Mucosa of stomach (tissue), 1 donor: ENCODE results near the gene HTRA1.

Source experiments
- H3K27me3 ChIP-seq: one replicate; pipeline ENCODE4 v1.7.0; 2013; ENCODE audit warnings: mild to moderate bottlenecking, low read length; ENCODE audit not compliant: control insufficient read depth, insufficient read depth
- H3K36me3 ChIP-seq: one replicate; pipeline ENCODE4 v1.7.0; 2013; ENCODE audit warnings: low read length; ENCODE audit not compliant: control insufficient read depth, insufficient read depth
- H3K4me1 ChIP-seq: one replicate; pipeline ENCODE4 v1.7.0; 2013; ENCODE audit warnings: mild to moderate bottlenecking, low read length; ENCODE audit not compliant: control insufficient read depth, insufficient read depth
- H3K4me3 ChIP-seq: one replicate; pipeline ENCODE4 v1.7.0; 2013; ENCODE audit warnings: low read length
- H3K9ac ChIP-seq: one replicate; pipeline ENCODE4 v1.7.0; 2013; ENCODE audit warnings: mild to moderate bottlenecking, low read length, moderate library complexity
- H3K9me3 ChIP-seq: one replicate; pipeline ENCODE4 v1.7.0; 2013; ENCODE audit warnings: mild to moderate bottlenecking, low read length, moderate library complexity; ENCODE audit not compliant: control insufficient read depth
- donor health status: Pancreatic carcinoma.

Gene HTRA1

DNA sequence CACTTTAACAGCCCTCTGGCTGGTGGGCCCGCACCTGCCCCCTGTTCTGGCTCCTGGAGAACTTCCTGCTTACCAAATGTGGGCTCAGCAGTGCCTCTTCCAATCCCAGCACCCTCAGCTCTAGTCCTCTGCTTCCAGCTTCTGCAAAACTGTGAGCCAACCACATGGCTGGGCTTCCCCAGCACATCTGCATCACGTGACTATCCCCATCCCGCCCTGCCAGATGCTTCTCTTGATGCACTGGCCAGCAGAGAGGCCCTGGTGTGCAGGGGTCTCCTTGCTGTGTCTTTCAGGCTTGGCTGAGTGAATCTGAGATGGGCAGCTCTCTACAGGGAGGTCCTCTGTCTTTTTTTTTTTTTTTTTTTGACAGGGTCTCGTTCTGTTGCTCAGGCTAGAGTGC lies 55.4 kb downstream of the HTRA1 start:
- H3K27me3 ChIP-seq = peaks cover 1% of the 10 kb centered on the region
- H3K36me3 ChIP-seq = no peaks in the 10 kb centered on the region
- no peaks in the 10 kb centered on the region for H3K4me1 ChIP-seq
- H3K4me3 ChIP-seq = no peak overlapping the region
- H3K9me3 ChIP-seq = no peaks in the 10 kb centered on the region
- no peak overlapping the region for H3K9ac ChIP-seq

DNA sequence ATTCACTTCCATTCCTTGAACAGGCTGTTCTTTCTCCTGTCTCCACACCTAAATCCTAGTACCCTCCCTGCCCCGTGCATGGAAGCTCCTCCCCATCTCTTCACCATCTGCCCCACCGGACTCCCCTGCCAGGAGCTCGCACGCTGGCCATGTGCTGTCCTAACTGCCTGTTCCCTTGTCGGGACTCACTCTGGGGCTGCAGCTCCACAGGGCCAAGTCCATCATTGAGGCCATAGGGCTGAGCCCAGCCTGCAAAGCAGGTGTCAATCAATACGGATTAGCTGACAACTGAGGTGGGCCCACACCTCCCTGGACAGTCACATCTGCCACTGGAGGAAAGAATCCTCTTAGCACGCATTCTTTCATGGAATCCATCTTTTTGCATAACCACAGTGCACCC lies 57.8 kb downstream of the HTRA1 start:
- Histone ChIP-seq H3K4me1 (no peaks in the 10 kb centered on the region), H3K4me3 (no peak overlapping the region), H3K36me3 (no peaks in the 10 kb centered on the region)

DNA sequence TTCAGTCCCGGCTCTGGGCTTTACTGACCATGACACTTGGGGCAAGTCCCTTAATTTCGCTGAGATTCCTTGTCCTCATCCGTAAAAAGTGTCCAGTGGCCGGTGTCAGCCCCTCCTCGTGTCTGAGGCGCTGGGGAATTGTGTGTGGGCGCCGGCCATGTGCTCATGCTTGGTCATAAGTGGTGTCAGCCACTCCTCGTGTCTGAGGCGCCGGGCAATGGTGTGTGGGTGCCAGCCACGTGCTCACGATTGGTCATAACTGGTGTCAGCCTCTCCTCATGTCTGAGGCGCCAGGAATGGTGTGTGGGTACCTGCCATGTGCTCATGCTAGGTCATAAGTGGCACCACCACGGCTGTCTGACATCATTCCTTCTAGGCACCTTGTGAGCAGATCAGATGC lies 58.5 kb downstream of the HTRA1 start:
- Histone ChIP-seq H3K27me3 (peaks cover 4% of the 10 kb centered on the region), H3K36me3 (no peaks in the 10 kb centered on the region), H3K4me3 (no peak overlapping the region), H3K4me1 (no peaks in the 10 kb centered on the region), H3K9me3 (no peaks in the 10 kb centered on the region), H3K9ac (no peak overlapping the region)

More for the DNA sequence above, 57.8 kb downstream of the HTRA1 start:
- Histone ChIP-seq H3K27me3 (peaks cover 4% of the 10 kb centered on the region), H3K9me3 (no peaks in the 10 kb centered on the region), H3K9ac (no peak overlapping the region)

DNA sequence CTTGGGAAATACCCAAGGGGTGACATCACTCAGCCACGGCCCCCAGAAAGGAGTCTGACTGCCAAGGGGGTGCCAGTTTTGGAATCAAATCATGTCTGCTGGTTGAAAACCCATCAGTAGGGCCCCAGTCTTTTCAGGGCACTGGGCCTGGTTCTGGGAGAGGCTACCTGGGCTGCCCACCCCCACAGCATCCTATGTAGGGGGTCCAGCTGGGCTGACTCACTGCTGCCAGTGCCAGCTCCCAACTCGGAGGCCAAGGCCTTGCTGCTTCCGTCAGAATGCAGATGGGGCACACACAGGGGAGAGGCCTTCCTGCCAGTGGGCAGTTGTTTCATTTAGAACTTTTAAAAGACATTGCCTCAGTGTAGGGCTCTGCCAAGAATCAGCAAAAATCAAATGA lies 59.7 kb downstream of the HTRA1 start:
- peaks cover 4% of the 10 kb centered on the region for H3K27me3 ChIP-seq
- H3K4me1 ChIP-seq = no peaks in the 10 kb centered on the region
- no peak overlapping the region for H3K9ac ChIP-seq
- H3K4me3 ChIP-seq = no peak overlapping the region
- H3K36me3 ChIP-seq = no peaks in the 10 kb centered on the region
- H3K9me3 ChIP-seq = no peaks in the 10 kb centered on the region

DNA sequence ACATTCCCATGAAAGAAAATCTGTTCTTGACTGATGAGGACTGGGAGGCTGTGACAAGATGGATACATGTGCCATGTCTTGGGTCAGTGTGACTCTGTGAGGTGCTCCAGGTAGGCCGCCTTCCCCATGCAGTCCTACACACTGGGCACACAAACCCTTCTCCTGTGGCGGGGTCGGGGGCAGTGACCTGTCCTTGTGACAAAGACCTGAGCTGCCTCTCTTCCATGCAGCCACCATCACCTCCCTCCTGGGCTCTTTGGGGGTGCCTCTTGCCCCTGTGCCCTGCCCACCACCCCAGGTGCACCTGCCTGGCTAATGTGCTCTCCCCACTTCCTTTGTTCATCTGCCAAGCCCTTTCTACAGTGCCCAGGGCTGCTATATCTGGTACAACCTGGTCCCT lies 63.5 kb downstream of the HTRA1 start:
- H3K4me3 ChIP-seq = no peak overlapping the region
- peaks cover 4% of the 10 kb centered on the region for H3K27me3 ChIP-seq
- no peak overlapping the region for H3K9ac ChIP-seq
- no peaks in the 10 kb centered on the region for H3K4me1 ChIP-seq
- H3K36me3 ChIP-seq = no peaks in the 10 kb centered on the region
- no peaks in the 10 kb centered on the region for H3K9me3 ChIP-seq

DNA sequence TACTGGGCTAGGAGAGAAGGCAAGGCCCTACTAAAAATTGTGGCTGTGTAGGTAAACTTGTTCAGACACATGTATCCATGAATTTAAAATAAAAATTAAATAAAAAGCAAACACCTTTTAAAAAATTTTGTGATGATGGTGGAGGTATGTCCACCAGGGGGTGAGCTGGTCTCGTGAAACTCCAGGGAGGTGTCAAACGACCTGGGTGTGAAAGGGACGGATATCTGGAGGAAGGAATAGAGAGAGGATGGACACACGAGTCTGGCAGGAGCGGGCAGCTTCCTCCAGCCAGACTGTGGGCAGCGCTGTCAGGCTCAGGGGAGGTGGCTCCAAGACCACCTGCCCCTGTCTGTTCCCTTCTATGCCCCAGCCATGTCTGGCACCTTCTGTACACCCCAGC lies 64.4 kb downstream of the HTRA1 start:
- no peak overlapping the region for H3K9ac ChIP-seq
- peaks cover 4% of the 10 kb centered on the region for H3K27me3 ChIP-seq
- no peak overlapping the region for H3K4me3 ChIP-seq
- H3K36me3 ChIP-seq = no peaks in the 10 kb centered on the region
- H3K9me3 ChIP-seq = no peaks in the 10 kb centered on the region
- H3K4me1 ChIP-seq = no peaks in the 10 kb centered on the region

DNA sequence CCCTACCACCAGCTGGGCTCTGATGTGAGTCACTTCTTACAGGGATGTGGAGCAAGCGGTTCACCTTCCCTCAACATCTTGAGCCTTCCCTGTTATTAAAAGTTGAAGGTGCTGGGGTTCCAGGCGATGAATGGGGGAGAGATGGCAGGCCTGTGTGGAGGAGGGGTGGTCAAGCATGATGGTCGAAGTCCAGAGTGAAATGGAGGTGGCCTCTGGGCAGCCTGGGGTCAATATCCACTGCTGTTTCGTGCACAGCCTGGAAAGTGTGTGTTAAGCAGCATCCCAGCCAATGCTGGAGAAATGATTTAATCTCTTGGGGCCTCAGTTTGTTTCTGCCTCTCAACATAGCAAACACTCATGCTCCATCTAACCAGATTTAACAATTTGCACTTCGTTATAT lies 65.5 kb downstream of the HTRA1 start:
- H3K4me1 ChIP-seq = no peaks in the 10 kb centered on the region
- no peak overlapping the region for H3K4me3 ChIP-seq
- H3K9ac ChIP-seq = no peak overlapping the region
- H3K27me3 ChIP-seq = peaks cover under 1% of the 10 kb centered on the region
- H3K9me3 ChIP-seq = no peaks in the 10 kb centered on the region
- H3K36me3 ChIP-seq = no peaks in the 10 kb centered on the region

DNA sequence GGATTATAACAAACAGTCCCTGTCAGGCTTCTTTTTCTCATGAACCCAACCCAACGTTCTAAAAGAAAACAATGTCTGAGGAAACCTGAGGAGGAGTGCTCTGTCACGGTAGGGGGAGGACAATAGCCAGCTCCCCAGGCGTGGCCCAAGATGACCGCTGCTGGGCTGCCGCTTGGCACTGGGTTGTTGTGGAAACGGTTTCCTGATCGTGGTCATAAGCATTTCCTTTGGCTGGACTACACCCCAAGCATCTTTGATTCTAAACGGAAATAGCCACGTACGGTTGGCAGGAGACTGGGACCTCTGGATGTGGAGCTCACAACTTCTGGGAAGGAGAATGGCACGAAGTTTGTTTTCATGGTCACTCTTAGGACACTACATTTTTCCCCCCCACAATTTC lies 68.8 kb downstream of the HTRA1 start:
- H3K27me3 ChIP-seq = no peaks in the 10 kb centered on the region
- H3K9ac ChIP-seq = no peak overlapping the region
- H3K9me3 ChIP-seq = no peaks in the 10 kb centered on the region
- no peaks in the 10 kb centered on the region for H3K36me3 ChIP-seq
- H3K4me3 ChIP-seq = no peak overlapping the region
- H3K4me1 ChIP-seq = peaks cover 13% of the 10 kb centered on the region

DNA sequence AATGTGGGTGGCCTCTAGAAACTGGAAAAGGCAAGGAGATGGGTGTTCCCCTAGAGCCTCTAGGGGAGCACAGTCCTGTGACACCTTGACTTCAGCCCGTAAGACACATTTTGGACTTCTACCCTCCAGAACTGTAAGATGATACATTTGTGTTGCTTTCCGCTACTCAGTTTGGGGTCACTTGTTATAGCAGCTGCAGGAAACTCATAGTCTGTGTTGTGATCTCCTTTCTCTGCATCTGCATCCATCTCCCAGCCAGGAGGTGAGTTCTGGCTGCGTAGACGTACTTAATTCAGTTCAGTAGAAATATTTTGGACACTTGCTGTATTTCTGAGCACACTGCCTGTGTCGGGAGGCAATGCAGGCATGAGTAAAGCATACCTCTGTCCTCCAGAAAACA lies 69.9 kb downstream of the HTRA1 start:
- Histone ChIP-seq H3K4me1 (peaks cover 13% of the 10 kb centered on the region), H3K9me3 (no peaks in the 10 kb centered on the region), H3K36me3 (no peaks in the 10 kb centered on the region), H3K27me3 (no peaks in the 10 kb centered on the region), H3K9ac (no peak overlapping the region), H3K4me3 (no peak overlapping the region)

DNA sequence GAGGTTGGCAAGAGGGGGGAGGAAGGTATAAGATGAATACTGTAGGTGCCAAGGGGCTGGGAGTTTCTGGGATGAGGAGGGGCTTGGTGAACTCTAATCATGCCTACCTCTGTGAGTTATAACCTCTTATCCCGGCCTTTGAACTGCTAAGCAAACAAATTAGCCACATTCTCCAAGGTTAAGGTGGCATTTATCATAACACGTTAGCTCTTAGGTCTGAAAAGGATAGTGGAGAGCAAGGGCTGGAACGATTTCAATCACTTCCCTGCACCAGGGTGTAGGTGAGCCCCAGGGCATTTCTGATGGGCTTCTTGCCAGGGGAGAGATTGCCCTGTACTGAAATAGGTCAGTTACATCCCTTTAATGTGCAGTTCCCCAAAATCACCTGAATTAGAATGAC lies 70.6 kb downstream of the HTRA1 start:
- no peak overlapping the region for H3K4me3 ChIP-seq
- peaks cover 13% of the 10 kb centered on the region for H3K4me1 ChIP-seq
- H3K27me3 ChIP-seq = no peaks in the 10 kb centered on the region
- no peak overlapping the region for H3K9ac ChIP-seq
- no peaks in the 10 kb centered on the region for H3K9me3 ChIP-seq
- no peaks in the 10 kb centered on the region for H3K36me3 ChIP-seq

DNA sequence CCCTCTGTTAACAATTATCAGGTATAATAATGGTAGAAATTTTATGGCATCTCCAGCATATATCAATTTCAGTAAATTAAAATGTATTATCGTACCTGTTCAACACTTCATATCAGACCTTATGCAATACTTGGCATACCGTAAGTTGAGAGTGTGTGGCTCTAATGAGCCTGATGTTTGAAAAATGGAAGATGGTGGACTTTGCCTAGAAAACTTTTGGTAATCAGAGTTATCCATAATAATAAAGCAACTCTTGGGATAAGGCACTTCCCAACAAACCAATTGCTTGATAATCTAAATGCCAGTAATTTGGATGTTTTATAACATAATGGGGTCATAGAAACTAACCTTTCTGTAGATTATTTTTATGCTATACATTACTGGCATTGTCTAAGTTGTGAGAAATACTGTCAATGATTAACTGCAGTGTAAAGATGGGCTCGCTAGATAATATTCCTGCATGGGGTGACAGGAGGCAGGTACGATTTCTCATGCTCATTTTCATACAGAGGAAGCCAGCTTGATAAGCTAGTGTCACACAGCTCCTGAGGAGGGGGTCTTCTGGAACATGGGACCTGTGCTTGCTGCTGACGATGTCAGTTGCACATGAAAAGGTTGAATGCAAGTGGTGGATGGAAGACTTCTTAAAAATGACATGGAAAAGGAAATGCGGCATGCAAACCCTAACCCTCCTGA lies 71.4 kb downstream of the HTRA1 start:
- H3K9ac ChIP-seq = no peak overlapping the region
- no peaks in the 10 kb centered on the region for H3K27me3 ChIP-seq
- peaks cover 13% of the 10 kb centered on the region for H3K4me1 ChIP-seq
- no peak overlapping the region for H3K4me3 ChIP-seq
- H3K9me3 ChIP-seq = no peaks in the 10 kb centered on the region
- H3K36me3 ChIP-seq = no peaks in the 10 kb centered on the region

DNA sequence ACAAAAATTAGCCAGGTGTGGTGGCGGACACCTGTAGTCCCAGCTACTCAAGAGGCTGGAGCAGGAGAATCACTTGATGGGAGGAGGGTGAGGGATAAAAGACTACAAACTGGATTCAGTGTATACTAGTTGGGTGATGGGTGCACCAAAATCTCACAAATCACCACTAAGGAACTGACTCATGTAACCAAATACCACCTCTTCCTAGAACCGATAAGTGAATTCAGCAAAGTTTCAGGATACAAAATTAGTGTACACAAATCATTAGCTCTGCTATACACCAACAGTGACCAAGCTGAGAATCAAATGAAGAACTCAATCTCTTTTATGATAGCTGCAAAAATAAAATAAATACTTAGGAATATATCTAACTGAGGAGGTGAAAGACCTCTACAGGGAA lies 76.2 kb downstream of the HTRA1 start:
- no peaks in the 10 kb centered on the region for H3K9me3 ChIP-seq
- H3K36me3 ChIP-seq = no peaks in the 10 kb centered on the region
- no peaks in the 10 kb centered on the region for H3K27me3 ChIP-seq
- peaks cover 10% of the 10 kb centered on the region for H3K4me1 ChIP-seq
- no peak overlapping the region for H3K4me3 ChIP-seq
- H3K9ac ChIP-seq = no peak overlapping the region

DNA sequence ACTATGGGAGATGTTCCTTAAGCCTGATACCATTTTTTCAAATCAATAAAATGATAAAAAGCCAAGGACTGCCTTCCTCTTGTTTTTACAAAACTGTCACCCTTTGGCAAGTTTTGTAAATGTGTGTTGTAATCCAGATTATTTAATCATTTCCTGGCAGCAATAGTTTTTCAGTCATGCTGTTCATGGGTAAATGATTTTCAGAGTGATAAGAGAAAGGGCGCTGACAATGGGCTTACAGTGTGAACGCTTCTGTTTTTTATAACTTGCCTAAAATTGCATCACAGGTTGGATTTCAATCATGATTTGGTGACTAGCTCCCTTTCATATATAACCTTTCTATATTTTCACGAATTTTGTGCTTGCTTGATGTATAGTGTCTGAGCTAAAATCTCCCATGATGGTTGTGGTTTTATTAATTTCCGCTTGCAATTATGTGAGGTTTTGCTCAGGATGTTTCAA lies 80.2 kb downstream of the HTRA1 start:
- no peaks in the 10 kb centered on the region for H3K9me3 ChIP-seq
- H3K4me1 ChIP-seq = peaks cover 18% of the 10 kb centered on the region
- H3K4me3 ChIP-seq = no peak overlapping the region
- H3K36me3 ChIP-seq = no peaks in the 10 kb centered on the region
- no peak overlapping the region for H3K9ac ChIP-seq
- no peaks in the 10 kb centered on the region for H3K27me3 ChIP-seq
